ENCODE measurements around the gene XYLT1.

The XYLT1 gene, protein sequence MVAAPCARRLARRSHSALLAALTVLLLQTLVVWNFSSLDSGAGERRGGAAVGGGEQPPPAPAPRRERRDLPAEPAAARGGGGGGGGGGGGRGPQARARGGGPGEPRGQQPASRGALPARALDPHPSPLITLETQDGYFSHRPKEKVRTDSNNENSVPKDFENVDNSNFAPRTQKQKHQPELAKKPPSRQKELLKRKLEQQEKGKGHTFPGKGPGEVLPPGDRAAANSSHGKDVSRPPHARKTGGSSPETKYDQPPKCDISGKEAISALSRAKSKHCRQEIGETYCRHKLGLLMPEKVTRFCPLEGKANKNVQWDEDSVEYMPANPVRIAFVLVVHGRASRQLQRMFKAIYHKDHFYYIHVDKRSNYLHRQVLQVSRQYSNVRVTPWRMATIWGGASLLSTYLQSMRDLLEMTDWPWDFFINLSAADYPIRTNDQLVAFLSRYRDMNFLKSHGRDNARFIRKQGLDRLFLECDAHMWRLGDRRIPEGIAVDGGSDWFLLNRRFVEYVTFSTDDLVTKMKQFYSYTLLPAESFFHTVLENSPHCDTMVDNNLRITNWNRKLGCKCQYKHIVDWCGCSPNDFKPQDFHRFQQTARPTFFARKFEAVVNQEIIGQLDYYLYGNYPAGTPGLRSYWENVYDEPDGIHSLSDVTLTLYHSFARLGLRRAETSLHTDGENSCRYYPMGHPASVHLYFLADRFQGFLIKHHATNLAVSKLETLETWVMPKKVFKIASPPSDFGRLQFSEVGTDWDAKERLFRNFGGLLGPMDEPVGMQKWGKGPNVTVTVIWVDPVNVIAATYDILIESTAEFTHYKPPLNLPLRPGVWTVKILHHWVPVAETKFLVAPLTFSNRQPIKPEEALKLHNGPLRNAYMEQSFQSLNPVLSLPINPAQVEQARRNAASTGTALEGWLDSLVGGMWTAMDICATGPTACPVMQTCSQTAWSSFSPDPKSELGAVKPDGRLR

GRCh38 chr16:17470908-17471718, at the start of gene XYLT1:
Gene XYLT1 (minus strand): TSS chr16:17470960. CDS start chr16:17470796, 164 bp downstream.
- no peak for TF ChIP-seq CTCF (IDR thresholded peaks at IDR 0.05; ENCODE audit: insufficient read depth, low read depth, low read length, missing control alignments)
- DNase-seq (ENCODE audit: low read depth), result peak; percentile 75
- H3K4me3 ChIP-seq (ENCODE audit: low read length), result peak within 1 kb of the TSS; percentile 25

DNA sequence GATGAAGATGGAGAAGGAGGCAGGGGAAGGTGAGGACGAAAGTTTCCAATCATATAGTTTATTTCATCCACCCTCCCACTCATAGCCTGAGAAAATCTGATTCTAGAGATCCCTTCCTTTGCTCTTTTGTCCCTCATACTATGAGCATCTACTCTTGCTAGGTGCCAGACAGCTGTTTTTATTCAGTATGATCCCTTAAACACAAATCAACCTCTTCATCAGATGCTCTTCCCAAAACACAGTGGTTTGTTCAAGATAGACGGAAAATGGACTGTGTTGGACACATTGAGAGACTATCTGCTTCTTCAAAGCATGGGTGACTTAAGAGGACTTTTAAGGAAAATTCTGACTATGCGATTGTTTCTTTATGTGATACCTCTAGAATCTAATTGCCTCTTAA, 49.4 kb upstream of the XYLT1 start:
- TF ChIP-seq CTCF (IDR thresholded peaks at IDR 0.05; ENCODE audit: insufficient read depth, low read depth, low read length, missing control alignments), result no peak
- no peak for DNase-seq (ENCODE audit: low read depth)
- H3K4me3 ChIP-seq (ENCODE audit: low read length), result no peak overlapping the region

GRCh38 chr16:17519101-17519955, 48.6 kb upstream of the XYLT1 start:
- TF ChIP-seq CTCF (IDR thresholded peaks at IDR 0.05; ENCODE audit: insufficient read depth, low read depth, low read length, missing control alignments), result no peak
- DNase-seq (ENCODE audit: low read depth), result no peak
- no peak overlapping the region for H3K4me3 ChIP-seq (ENCODE audit: low read length)

- no peak overlapping the region for H3K4me3 ChIP-seq (ENCODE audit: low read length)
- TF ChIP-seq CTCF (IDR thresholded peaks at IDR 0.05; ENCODE audit: insufficient read depth, low read depth, low read length, missing control alignments), result no peak
- DNase-seq (ENCODE audit: low read depth), result peak; percentile 3
Measured at GRCh38 chr16:17518441-17518840, 47.7 kb upstream of the XYLT1 start.

DNA sequence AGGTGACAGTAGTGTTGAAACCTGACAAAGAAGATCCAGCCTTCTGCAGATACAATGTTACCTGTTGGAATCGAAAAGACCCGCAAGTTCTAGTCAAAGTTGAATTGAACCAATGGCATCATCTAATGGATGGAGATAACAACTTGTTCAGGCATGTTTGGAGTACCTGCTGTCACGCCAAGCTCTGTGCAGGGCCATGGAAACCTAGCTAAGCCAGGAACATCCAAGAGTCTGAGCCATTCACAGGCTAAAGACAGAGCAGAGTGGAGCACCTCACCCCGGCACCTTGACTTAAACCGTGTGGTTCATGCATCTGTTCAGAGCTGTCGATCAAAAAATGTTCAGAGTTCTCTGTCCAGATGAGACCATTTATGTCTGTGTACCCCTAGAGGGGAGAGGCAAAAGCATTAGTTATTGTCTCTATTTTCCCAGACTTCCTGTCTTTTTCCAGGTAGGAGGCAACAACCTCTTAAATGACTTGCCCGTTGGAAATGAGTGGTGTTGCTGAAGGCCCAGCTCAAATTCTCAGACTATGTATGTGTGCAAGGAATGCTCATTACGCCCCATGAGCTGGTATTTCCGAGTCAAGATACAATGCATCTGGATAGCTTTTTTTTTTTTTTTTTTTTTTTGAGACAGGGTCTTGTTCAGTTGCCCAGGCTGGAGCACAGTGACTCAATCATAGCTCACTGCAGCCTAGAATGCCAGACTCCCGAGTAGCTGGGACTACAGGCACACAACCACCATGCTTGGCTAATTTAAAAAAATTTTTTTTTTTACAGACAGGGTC, 44.9 kb upstream of the XYLT1 start:
- no peak overlapping the region for H3K4me3 ChIP-seq (ENCODE audit: low read length)
- no peak for TF ChIP-seq CTCF (IDR thresholded peaks at IDR 0.05; ENCODE audit: insufficient read depth, low read depth, low read length, missing control alignments)
- no peak for DNase-seq (ENCODE audit: low read depth)
